Measurements from ENCODE around the gene KRT2. TPM values are rescaled to one million over a fixed set of nuclear protein-coding genes. Genes with fewer than 3 reads are reported as not detected.

Gene KRT2
- total and polyA plus RNA-seq, 2 of the 8 experiments (the other 6 are each of a cell fraction or from before 2014, with no cell fraction given): not detected

- Histone ChIP-seq H3K27me3 (replicated peaks in 1 of 4; ENCODE audit: control insufficient read depth in 3 of 4, extremely low read depth in 1 of 4, insufficient read depth in 3 of 4, low read length in 3 of 4) (no peaks in the 10 kb centered on the region), H3K23ac (ENCODE audit: insufficient read length) (no peak overlapping the region), H3K79me2 (ENCODE audit: control insufficient read depth in 1 of 2, insufficient read depth in 2 of 2, low read length in 2 of 2) (no peaks in the 10 kb centered on the region), H2AK5ac (ENCODE audit: low read depth, low read length) (no peak overlapping the region), H4K8ac (ENCODE audit: extremely low read depth, insufficient read depth, low read length) (no peak overlapping the region), H3K4me1 (replicated peaks in 1 of 4; ENCODE audit: control insufficient read depth in 3 of 4, insufficient read depth in 4 of 4, low read length in 3 of 4) (no peaks in the 10 kb centered on the region), H2BK120ac (replicated peaks; ENCODE audit: low read depth, low read length) (no peak overlapping the region), H3K56ac (replicated peaks; ENCODE audit: insufficient read length, low read depth, low read length) (no peak overlapping the region), H3K4me3 (ENCODE audit: extremely low read depth in 1 of 4, insufficient read depth in 2 of 4, low read depth in 3 of 4, low read length in 4 of 4) (no peak overlapping the region), H3K27ac (ENCODE audit: low read depth, low read length) (no peak overlapping the region), H3K4me2 (ENCODE audit: insufficient read depth in 1 of 2, low read depth in 2 of 2, low read length in 2 of 2) (no peak overlapping the region), H4K20me1 (replicated peaks in 1 of 2; ENCODE audit: control insufficient read depth in 1 of 2, insufficient read depth in 2 of 2, low read length in 2 of 2) (no peaks in the 10 kb centered on the region), H3K4ac (replicated peaks; ENCODE audit: insufficient read length, low read depth, low read length) (no peak overlapping the region), H2BK12ac (ENCODE audit: low read depth, low read length) (no peak overlapping the region), H4K5ac (ENCODE audit: insufficient read length, low read depth, low read length) (no peak overlapping the region), H3K36me3 (ENCODE audit: control insufficient read depth in 2 of 4, insufficient read depth in 4 of 4, low read length in 3 of 4) (no peaks in the 10 kb centered on the region), H3K79me1 (ENCODE audit: low read depth, low read length) (no peaks in the 10 kb centered on the region; the same call in 1 of the 2 replicates), H3K18ac (ENCODE audit: extremely low read depth, low read length) (no peak overlapping the region), H2BK20ac (ENCODE audit: low read length) (no peak overlapping the region), H2BK15ac (ENCODE audit: low read length) (no peak overlapping the region), H4K91ac (replicated peaks; ENCODE audit: insufficient read length, low read length) (no peak overlapping the region), H3K23me2 (ENCODE audit: low read depth, low read length) (no peaks in the 10 kb centered on the region; the same call in 1 of the 2 replicates), H2BK5ac (ENCODE audit: low read depth, low read length) (no peak overlapping the region), H3K9ac (replicated peaks in 1 of 4; ENCODE audit: extremely low read depth in 1 of 4, low read depth in 3 of 4, low read length in 3 of 4) (no peak overlapping the region), H2AFZ (ENCODE audit: low read length) (no peak overlapping the region), H3K14ac (ENCODE audit: insufficient read length) (no peak overlapping the region), H3K9me3 (ENCODE audit: insufficient read depth in 2 of 2, low read depth in 1 of 2, low read length in 1 of 2) (no peaks in the 10 kb centered on the region)
- CTCF ChIA-PET (ENCODE audit: partially characterized antibody): interaction anchor here (0.7 to 1.8 kb wide), 3 partner anchors 31 to 181 kb away, joined by 3 to 5 read pairs (median 3); no protein-coding TSS in a partner anchor
- no peak for DNase-seq (ENCODE audit: low read depth in 1 of 2, low spot score in 2 of 2)
- no peak for FAIRE-seq
- POLR2A ChIA-PET (ENCODE audit: partially characterized antibody): no interaction called here
- 79% methylated on average over 2 of the region's 2 CpGs; no CpG with 5 or more reads in 1 of the 2 experiments for WGBS, 2 experiments (ENCODE audit: extremely low coverage in 1 of 2, insufficient coverage in 1 of 2, insufficient read length in 1 of 2, insufficient replicate concordance in 2 of 2, low coverage in 1 of 2, low lambda C conversion rate in 2 of 2, missing lambda C conversion rate in 1 of 2)
- TF ChIP-seq HDAC2 (IDR thresholded peaks at IDR 0.05; ENCODE audit: borderline replicate concordance in 1 of 2, low read depth in 2 of 2, low read length in 2 of 2) (no peak), SIN3A (conservative IDR thresholded peaks at IDR 0.05 in 1 of 2, IDR thresholded peaks at IDR 0.05 in 1 of 2; ENCODE audit: low read depth in 1 of 2, low read length in 2 of 2) (no peak), RBBP5 (IDR thresholded peaks at IDR 0.05; ENCODE audit: borderline replicate concordance, low read depth, low read length) (no peak), USF2 (IDR thresholded peaks at IDR 0.05; ENCODE audit: low read length) (no peak), CBX8 (IDR thresholded peaks at IDR 0.05; ENCODE audit: borderline replicate concordance, low read depth, low read length) (no peak), KDM4A (IDR thresholded peaks at IDR 0.05; ENCODE audit: low read depth, low read length, severe bottlenecking) (no peak), YY1 (IDR thresholded peaks at IDR 0.05; ENCODE audit: low read depth, low read length) (no peak), RNF2 (IDR thresholded peaks at IDR 0.05; ENCODE audit: borderline replicate concordance, low read depth, low read length, missing control alignments, poor library complexity, severe bottlenecking) (no peak), CTBP2 (IDR thresholded peaks at IDR 0.05; ENCODE audit: borderline replicate concordance, insufficient read depth, insufficient read length, low read length) (no peak), TBP (IDR thresholded peaks at IDR 0.05; ENCODE audit: low read depth, low read length) (no peak), NRF1 (IDR thresholded peaks at IDR 0.05; ENCODE audit: low read depth, low read length) (no peak)
Observed at GRCh38 chr12:52684431-52684830, 32.4 kb upstream of the KRT2 start.
